BLaER1 (cell line): ENCODE results near the gene SPEG.

Experiments used
- H3K27ac ChIP-seq: shearing (Covaris generic); formaldehyde crosslinking; 2 replicates; pipeline ENCODE4 v1.8.1; 2022
- H3K27me3 ChIP-seq: shearing (Covaris generic); formaldehyde crosslinking; 2 replicates; pipeline ENCODE4 v1.8.1; 2022
- H3K36me3 ChIP-seq: shearing (Covaris generic); formaldehyde crosslinking; 2 replicates; pipeline ENCODE4 v1.8.1; 2022
- H3K4me1 ChIP-seq: shearing (Covaris generic); formaldehyde crosslinking; 2 replicates; pipeline ENCODE4 v1.8.1; 2022
- H3K4me2 ChIP-seq: shearing (Covaris generic); formaldehyde crosslinking; 2 replicates; pipeline ENCODE4 v1.8.1; 2022
- H3K4me3 ChIP-seq: shearing (Covaris generic); formaldehyde crosslinking; 2 replicates; pipeline ENCODE4 v1.8.1; 2022
- H3K9ac ChIP-seq: shearing (Covaris generic); formaldehyde crosslinking; 2 replicates; pipeline ENCODE4 v1.8.1; 2022
- H3K9me3 ChIP-seq: shearing (Covaris generic); formaldehyde crosslinking; 2 replicates; pipeline ENCODE4 v1.8.1; 2022
- H4K20me1 ChIP-seq: shearing (Covaris generic); formaldehyde crosslinking; 2 replicates; pipeline ENCODE4 v1.8.1; 2022
- Cebpa-rat ChIP-seq: shearing (Covaris generic); IDR thresholded peaks from 2 replicates; pipeline ENCODE4 v1.8.1; 2022

Gene SPEG

GRCh38 chr2:219506802-219507526 lies 72.3 kb downstream of the SPEG start:
- H4K20me1 ChIP-seq = no peaks in the 10 kb centered on the region
- H3K9me3 ChIP-seq = no peaks in the 10 kb centered on the region
- peaks cover 40% of the 10 kb centered on the region for H3K4me1 ChIP-seq
- H3K4me3 ChIP-seq = no peak overlapping the region
- no peak overlapping the region for H3K4me2 ChIP-seq
- H3K36me3 ChIP-seq = peaks cover 39% of the 10 kb centered on the region
- no peaks in the 10 kb centered on the region for H3K27me3 ChIP-seq
- H3K9ac ChIP-seq = no peak overlapping the region
- no peak for TF ChIP-seq Cebpa-rat
- H3K27ac ChIP-seq = no peak overlapping the region

- Histone ChIP-seq H3K27me3 (no peaks in the 10 kb centered on the region), H3K4me3 (no peak overlapping the region), H3K9me3 (no peaks in the 10 kb centered on the region), H3K9ac (no peak overlapping the region), H3K36me3 (peaks cover 36% of the 10 kb centered on the region), H3K4me2 (peak overlapping the region; percentile 98; the same call in 1 of the 2 replicates), H3K27ac (no peak overlapping the region), H4K20me1 (no peaks in the 10 kb centered on the region), H3K4me1 (peaks cover 48% of the 10 kb centered on the region)
- no peak for TF ChIP-seq Cebpa-rat
These were observed 73.2 kb downstream of the SPEG start for GRCh38 chr2:219507581-219508443.

GRCh38 chr2:219508444-219508734 lies 73.7 kb downstream of the SPEG start:
- no peaks in the 10 kb centered on the region for H3K27me3 ChIP-seq
- H4K20me1 ChIP-seq = no peaks in the 10 kb centered on the region
- peak overlapping the region; percentile 98; the same call in 1 of the 2 replicates for H3K4me2 ChIP-seq
- no peaks in the 10 kb centered on the region for H3K9me3 ChIP-seq
- TF ChIP-seq Cebpa-rat = no peak
- no peak overlapping the region for H3K9ac ChIP-seq
- H3K4me3 ChIP-seq = no peak overlapping the region
- H3K36me3 ChIP-seq = peaks cover 36% of the 10 kb centered on the region
- H3K4me1 ChIP-seq = peaks cover 54% of the 10 kb centered on the region
- no peak overlapping the region for H3K27ac ChIP-seq

- peak overlapping the region; percentile 41; the same call in 1 of the 2 replicates for H3K4me3 ChIP-seq
- no peak for TF ChIP-seq Cebpa-rat
- no peaks in the 10 kb centered on the region for H4K20me1 ChIP-seq
- peak overlapping the region; percentile 98 for H3K4me2 ChIP-seq
- H3K36me3 ChIP-seq = peaks cover 30% of the 10 kb centered on the region
- H3K9me3 ChIP-seq = no peaks in the 10 kb centered on the region
- H3K9ac ChIP-seq = peak overlapping the region; percentile 38; the same call in 1 of the 2 replicates
- no peaks in the 10 kb centered on the region for H3K27me3 ChIP-seq
- peaks cover 62% of the 10 kb centered on the region for H3K4me1 ChIP-seq
- peak overlapping the region; percentile 19; the same call in 1 of the 2 replicates for H3K27ac ChIP-seq
These were observed 74.5 kb downstream of the SPEG start for GRCh38 chr2:219508971-219509779.

- H3K4me1 ChIP-seq = peaks cover 70% of the 10 kb centered on the region
- H3K9ac ChIP-seq = peak overlapping the region; percentile 38
- H3K36me3 ChIP-seq = peaks cover 22% of the 10 kb centered on the region; the same call in 1 of the 2 replicates
- H3K4me3 ChIP-seq = peak overlapping the region; percentile 41; the same call in 1 of the 2 replicates
- H3K27ac ChIP-seq = peak overlapping the region; percentile 49; the same call in 1 of the 2 replicates
- H3K4me2 ChIP-seq = peak overlapping the region; percentile 98
- no peaks in the 10 kb centered on the region for H3K9me3 ChIP-seq
- no peaks in the 10 kb centered on the region for H3K27me3 ChIP-seq
- no peaks in the 10 kb centered on the region for H4K20me1 ChIP-seq
- no peak for TF ChIP-seq Cebpa-rat
These were observed 75.3 kb downstream of the SPEG start for GRCh38 chr2:219509780-219510511.

GRCh38 chr2:219510512-219511135 lies 76.0 kb downstream of the SPEG start:
- Histone ChIP-seq H4K20me1 (no peaks in the 10 kb centered on the region), H3K4me2 (peak overlapping the region; percentile 98), H3K4me1 (peaks cover 76% of the 10 kb centered on the region), H3K4me3 (peak overlapping the region; percentile 41), H3K27me3 (no peaks in the 10 kb centered on the region), H3K36me3 (peaks cover 15% of the 10 kb centered on the region; the same call in 1 of the 2 replicates), H3K9ac (peak overlapping the region; percentile 38), H3K9me3 (no peaks in the 10 kb centered on the region), H3K27ac (peak overlapping the region; percentile 49; the same call in 1 of the 2 replicates)
- TF ChIP-seq Cebpa-rat = no peak

- Histone ChIP-seq H3K27me3 (no peaks in the 10 kb centered on the region), H3K9ac (no peak overlapping the region; the same call in 1 of the 2 replicates)
These were observed 77.1 kb downstream of the SPEG start for GRCh38 chr2:219511547-219512325.

More at GRCh38 chr2:219511547-219512325, 77.1 kb downstream of the SPEG start:
- Histone ChIP-seq H4K20me1 (no peaks in the 10 kb centered on the region), H3K9me3 (no peaks in the 10 kb centered on the region), H3K27ac (peak overlapping the region; percentile 75), H3K4me3 (peak overlapping the region; percentile 51), H3K4me2 (peak overlapping the region; percentile 98), H3K4me1 (peaks cover 88% of the 10 kb centered on the region), H3K36me3 (peaks cover 4% of the 10 kb centered on the region; the same call in 1 of the 2 replicates)
- no peak for TF ChIP-seq Cebpa-rat
